CD4-positive, alpha-beta T cell treated with Interleukin-1 beta for 1 hour (primary cell): ENCODE measurements around the gene SAMD4A.
"Not testable (repeated sequence)": the region's sequence is repeated elsewhere in the genome, so short reads cannot be mapped to it uniquely, and the experiment has no call there.

Experiments
- DNase-seq, 2 donors: peaks; one replicate each; pipeline ENCODE4 v3.0.0-alpha.2; 2020 to 2022

SAMD4A gene

GRCh38 chr14:54785778-54786770, 219.1 kb downstream of the SAMD4A start:
- DNase-seq = no peak

GRCh38 chr14:54786838-54787237, 219.9 kb downstream of the SAMD4A start:
- no peak for DNase-seq

- DNase-seq = no peak
These were observed 220.3 kb downstream of the SAMD4A start for GRCh38 chr14:54787261-54787660.

- DNase-seq = no peak
These were observed 221.8 kb downstream of the SAMD4A start for GRCh38 chr14:54788701-54789100.

- no peak for DNase-seq
These were observed 222.2 kb downstream of the SAMD4A start for GRCh38 chr14:54789166-54789565.

- DNase-seq = no peak
These were observed 223.0 kb downstream of the SAMD4A start for GRCh38 chr14:54789781-54790480.

- DNase-seq = no peak
These were observed 224.1 kb downstream of the SAMD4A start for GRCh38 chr14:54791001-54791400.

GRCh38 chr14:54792288-54792687, 225.4 kb downstream of the SAMD4A start:
- DNase-seq = no peak

- no peak for DNase-seq
These were observed 227.2 kb downstream of the SAMD4A start for GRCh38 chr14:54794159-54794558.

- DNase-seq = no peak
These were observed 227.9 kb downstream of the SAMD4A start for GRCh38 chr14:54794796-54795195.

- DNase-seq = no peak
These were observed 230.0 kb downstream of the SAMD4A start for GRCh38 chr14:54796961-54797360.

GRCh38 chr14:54797556-54797955, 230.6 kb downstream of the SAMD4A start:
- no peak for DNase-seq

- DNase-seq = no peak
These were observed 231.1 kb downstream of the SAMD4A start for GRCh38 chr14:54797986-54798385.

- DNase-seq = no peak
These were observed 231.7 kb downstream of the SAMD4A start for GRCh38 chr14:54798465-54799124.

- DNase-seq = not testable (repeated sequence)
These were observed 234.6 kb downstream of the SAMD4A start for GRCh38 chr14:54801482-54801881.

- DNase-seq = no peak
These were observed 236.5 kb downstream of the SAMD4A start for GRCh38 chr14:54803396-54803795.

- DNase-seq = no peak
These were observed 237.1 kb downstream of the SAMD4A start for GRCh38 chr14:54803926-54804537.

- no peak for DNase-seq
These were observed 237.7 kb downstream of the SAMD4A start for GRCh38 chr14:54804538-54805041.

- no peak for DNase-seq
These were observed 238.1 kb downstream of the SAMD4A start for GRCh38 chr14:54805070-54805444.

GRCh38 chr14:54805445-54806322, 238.8 kb downstream of the SAMD4A start:
- peak; percentile 64 to 66 for DNase-seq

GRCh38 chr14:54806616-54807015, 239.7 kb downstream of the SAMD4A start:
- no peak for DNase-seq

- DNase-seq = no peak
These were observed 240.5 kb downstream of the SAMD4A start for GRCh38 chr14:54807428-54807827.
